Measurements from ENCODE around the gene PTRH1.
A peak's percentile ranks its signal among the peaks of the same experiment; 100 is the strongest.

Gene PTRH1

GRCh38 chr9:127735530-127736185 is 20.2 kb upstream of the PTRH1 start:
- Histone ChIP-seq H3K36me3 (peaks cover 60% of the 10 kb centered on the region), H3K4me1 (ENCODE audit: control insufficient read depth in 1 of 2, insufficient read depth in 1 of 2, low read depth in 1 of 2, low read length in 1 of 2) (peaks cover 17 to 21% of the 10 kb centered on the region in 2 experiments), H3K27me3 (no peaks in the 10 kb centered on the region), H3K27ac (peak overlapping the region; percentile 99), H3K9me3 (no peaks in the 10 kb centered on the region), H3K4me3 (ENCODE audit: low read depth in 1 of 2, low read length in 1 of 2) (peak overlapping the region in 1 of 2 experiments; percentile 98)
- TF ChIP-seq, protein P1, sequence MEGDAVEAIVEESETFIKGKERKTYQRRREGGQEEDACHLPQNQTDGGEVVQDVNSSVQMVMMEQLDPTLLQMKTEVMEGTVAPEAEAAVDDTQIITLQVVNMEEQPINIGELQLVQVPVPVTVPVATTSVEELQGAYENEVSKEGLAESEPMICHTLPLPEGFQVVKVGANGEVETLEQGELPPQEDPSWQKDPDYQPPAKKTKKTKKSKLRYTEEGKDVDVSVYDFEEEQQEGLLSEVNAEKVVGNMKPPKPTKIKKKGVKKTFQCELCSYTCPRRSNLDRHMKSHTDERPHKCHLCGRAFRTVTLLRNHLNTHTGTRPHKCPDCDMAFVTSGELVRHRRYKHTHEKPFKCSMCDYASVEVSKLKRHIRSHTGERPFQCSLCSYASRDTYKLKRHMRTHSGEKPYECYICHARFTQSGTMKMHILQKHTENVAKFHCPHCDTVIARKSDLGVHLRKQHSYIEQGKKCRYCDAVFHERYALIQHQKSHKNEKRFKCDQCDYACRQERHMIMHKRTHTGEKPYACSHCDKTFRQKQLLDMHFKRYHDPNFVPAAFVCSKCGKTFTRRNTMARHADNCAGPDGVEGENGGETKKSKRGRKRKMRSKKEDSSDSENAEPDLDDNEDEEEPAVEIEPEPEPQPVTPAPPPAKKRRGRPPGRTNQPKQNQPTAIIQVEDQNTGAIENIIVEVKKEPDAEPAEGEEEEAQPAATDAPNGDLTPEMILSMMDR (IDR thresholded peaks at IDR 0.05) = no peak

GRCh38 chr9:127734747-127735529 is 19.5 kb upstream of the PTRH1 start, which contains the start of gene TOR2A:
TOR2A (minus strand) TSS chr9:127735294; CDS start chr9:127735270, 24 bp downstream.
- peak within 1 kb of the TSS; percentile 99 for H3K27ac ChIP-seq
- H3K27me3 ChIP-seq = no peaks in the 10 kb centered on the region
- peaks cover 17 to 21% of the 10 kb centered on the region in 2 experiments for H3K4me1 ChIP-seq (ENCODE audit: control insufficient read depth in 1 of 2, insufficient read depth in 1 of 2, low read depth in 1 of 2, low read length in 1 of 2)
- TF ChIP-seq, protein P1 (IDR thresholded peaks at IDR 0.05) = peak; percentile 100
- no peaks in the 10 kb centered on the region for H3K9me3 ChIP-seq
- H3K4me3 ChIP-seq (ENCODE audit: low read depth in 1 of 2, low read length in 1 of 2) = peak within 1 kb of the TSS; percentile 74 to 98
- H3K36me3 ChIP-seq = peaks cover 53% of the 10 kb centered on the region

DNA sequence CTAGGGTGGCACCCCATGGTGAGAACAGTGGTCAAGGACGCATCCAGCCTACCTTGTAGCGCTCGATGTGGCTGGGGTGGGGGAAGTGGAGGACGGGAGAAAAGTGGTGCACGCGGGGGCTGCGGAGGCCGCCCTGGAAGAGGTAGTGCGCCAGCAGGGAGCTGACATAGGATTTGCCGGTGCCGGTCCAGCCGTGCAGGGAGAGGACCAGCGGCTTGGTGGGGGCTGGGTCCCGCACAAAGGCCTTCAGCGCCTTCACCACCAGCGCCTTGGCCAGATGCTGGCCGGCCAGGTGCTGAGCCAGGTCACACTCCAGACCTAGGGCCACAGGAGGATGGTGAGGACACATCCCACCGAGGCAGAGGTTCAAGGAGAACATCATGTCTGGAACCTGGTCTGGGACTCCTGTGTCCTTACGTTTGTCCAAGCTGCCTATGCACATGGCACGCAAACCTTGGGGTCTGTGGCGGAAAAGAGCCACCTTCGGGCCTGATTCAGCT is 18.8 kb upstream of the PTRH1 start:
- peak overlapping the region; percentile 99 for H3K27ac ChIP-seq
- TF ChIP-seq, protein P1 (IDR thresholded peaks at IDR 0.05) = no peak

GRCh38 chr9:127733614-127734013 is 18.2 kb upstream of the PTRH1 start:
- TF ChIP-seq, protein P1 (IDR thresholded peaks at IDR 0.05) = no peak

More for the DNA sequence above, 18.8 kb upstream of the PTRH1 start:
- H3K9me3 ChIP-seq = no peaks in the 10 kb centered on the region
- no peaks in the 10 kb centered on the region for H3K27me3 ChIP-seq
- peaks cover 17 to 21% of the 10 kb centered on the region in 2 experiments for H3K4me1 ChIP-seq (ENCODE audit: control insufficient read depth in 1 of 2, insufficient read depth in 1 of 2, low read depth in 1 of 2, low read length in 1 of 2)
- peaks cover 47% of the 10 kb centered on the region for H3K36me3 ChIP-seq
- H3K4me3 ChIP-seq (ENCODE audit: low read depth in 1 of 2, low read length in 1 of 2) = peak overlapping the region; percentile 74 to 98

GRCh38 chr9:127732444-127732843 is 17.0 kb upstream of the PTRH1 start:
- Histone ChIP-seq H3K27ac (no peak overlapping the region), H3K4me3 (ENCODE audit: low read depth in 1 of 2, low read length in 1 of 2) (no peak overlapping the region), H3K36me3 (peaks cover 29% of the 10 kb centered on the region), H3K4me1 (ENCODE audit: control insufficient read depth in 1 of 2, insufficient read depth in 1 of 2, low read depth in 1 of 2, low read length in 1 of 2) (peaks cover 17 to 21% of the 10 kb centered on the region in 2 experiments), H3K27me3 (no peaks in the 10 kb centered on the region), H3K9me3 (no peaks in the 10 kb centered on the region)
- TF ChIP-seq, protein P1 (IDR thresholded peaks at IDR 0.05) = no peak

More at GRCh38 chr9:127733614-127734013, 18.2 kb upstream of the PTRH1 start:
- Histone ChIP-seq H3K36me3 (peaks cover 40% of the 10 kb centered on the region), H3K27me3 (no peaks in the 10 kb centered on the region), H3K9me3 (no peaks in the 10 kb centered on the region), H3K4me3 (ENCODE audit: low read depth in 1 of 2, low read length in 1 of 2) (no peak overlapping the region), H3K4me1 (ENCODE audit: control insufficient read depth in 1 of 2, insufficient read depth in 1 of 2, low read depth in 1 of 2, low read length in 1 of 2) (peaks cover 17 to 21% of the 10 kb centered on the region in 2 experiments), H3K27ac (peak overlapping the region; percentile 99)

Measured in neutrophil (primary cell).